ENCODE results near the gene ZNF639. TPM values are rescaled to one million over a fixed set of nuclear protein-coding genes. Genes with fewer than 3 reads are reported as not detected.
A peak's percentile ranks its signal among the peaks of the same experiment; 100 is the strongest.

Gene ZNF639
- total and polyA plus RNA-seq, 9 of the 15 experiments (the other 6 are each of a cell fraction or from before 2014, with no cell fraction given), result 17.6 to 88.1 (median 53.7) TPM

GRCh38 chr3:179347345-179348194, 24.7 kb downstream of the ZNF639 start, which contains the start of gene MFN1 (continued):
- TF ChIP-seq CREB3 (tag; conservative IDR thresholded peaks at IDR 0.05; ENCODE audit: low read depth) (no peak), TSHZ1 (CRISPR knock-in tag; IDR thresholded peaks at IDR 0.05) (no peak), RBM39 (optimal IDR thresholded peaks at IDR 0.05; ENCODE audit: low read depth, low read length) (no peak), ARID2 (IDR thresholded peaks at IDR 0.05) (0 out of 2 replicates have a peak, but pooled peaks have one; percentile 35), RBM14 (IDR thresholded peaks at IDR 0.05; ENCODE audit: borderline replicate concordance, insufficient read depth, low read depth, low read length) (no peak), RFX5 (IDR thresholded peaks at IDR 0.05; ENCODE audit: low read depth, low read length) (no peak), SIX5 (IDR thresholded peaks at IDR 0.05; ENCODE audit: borderline replicate concordance in 1 of 2, insufficient read depth in 1 of 2, low read depth in 1 of 2, low read length in 2 of 2) (peak; percentile 39 to 57; a peak in 3 of 4 replicates), E2F4 (CRISPR knock-in tag; IDR thresholded peaks at IDR 0.05; ENCODE audit: low read depth) (no peak), PHF20 (IDR thresholded peaks at IDR 0.05; ENCODE audit: partially characterized antibody) (peak; percentile 74), MTF1 (CRISPR knock-in tag; IDR thresholded peaks at IDR 0.05; ENCODE audit: borderline replicate concordance) (no peak), HNRNPUL1 (IDR thresholded peaks at IDR 0.05; ENCODE audit: low read length) (no peak), ZNF407 (IDR thresholded peaks at IDR 0.05; ENCODE audit: low read depth) (no peak)

Measured in K562 (cell line).